Caco-2 (cell line): ENCODE measurements around the gene MIF4GD. TPM values are rescaled to one million over a fixed set of nuclear protein-coding genes. Genes with fewer than 3 reads are reported as not detected.

Experiments used
- BruUV-seq: library from RNA; stranded (reverse); fragments of 400-500 nt; replicated peaks from 2 replicates; lab custom pipeline; 2021; lab: Mats Ljungman, UMichigan
- CTCF ChIA-PET: fragments of 300-600 bp; sonication (Branson Sonifier 250); formaldehyde crosslinking; loops from one replicate; lab custom pipeline; 2022; ENCODE audit warnings: antibody characterized with exemption; lab: Charles Lee
- POLR2A ChIA-PET: fragments of 300-600 bp; sonication (Branson Sonifier 250); formaldehyde crosslinking; loops from one replicate; lab custom pipeline; 2022; ENCODE audit warnings: antibody characterized with exemption; lab: Charles Lee
- DNase-seq, 2 experiments: peaks; one replicate each; pipeline versions ENCODE4 v3.0.0 to v3.0.0-alpha.2; 2020 to 2022
- H3K27me3 ChIP-seq: replicated peaks from 2 replicates; pipeline ENCODE4 v1.6.0; 2011; ENCODE audit warnings: low read length; ENCODE audit not compliant: control insufficient read depth, insufficient read depth
- H3K36me3 ChIP-seq: 2 replicates; pipeline ENCODE4 v1.5.1; 2011; ENCODE audit warnings: low read length; ENCODE audit not compliant: control insufficient read depth, insufficient read depth
- H3K4me1 ChIP-seq: fragments of 250-450 bp; sonication (Bioruptor Pico); 2 replicates; pipeline ENCODE4 v1.5.1; 2020; ENCODE audit warnings: mild to moderate bottlenecking
- H3K4me3 ChIP-seq: 2 replicates; pipeline ENCODE4 v1.5.1; 2011; ENCODE audit warnings: low read depth, mild to moderate bottlenecking, control low read depth, low read length
- H3K9me3 ChIP-seq: fragments of 250-450 bp; sonication (Bioruptor Pico); 2 replicates; pipeline ENCODE4 v1.5.1; 2020; ENCODE audit warnings: mild to moderate bottlenecking, moderate library complexity
- H3K27ac Mint-ChIP-seq: one replicate; pipeline ENCODE4 v1.8.0; 2022; ENCODE audit warnings: mixed read lengths; ENCODE audit not compliant: unreplicated experiment
- H3K27me3 Mint-ChIP-seq: one replicate; pipeline ENCODE4 v1.8.0; 2022; ENCODE audit warnings: mixed read lengths; ENCODE audit not compliant: insufficient read depth, unreplicated experiment
- H3K36me3 Mint-ChIP-seq: one replicate; pipeline ENCODE4 v1.8.0; 2022; ENCODE audit warnings: mild to moderate bottlenecking, mixed read lengths; ENCODE audit not compliant: insufficient read depth, unreplicated experiment
- H3K4me1 Mint-ChIP-seq: one replicate; pipeline ENCODE4 v1.8.0; 2022; ENCODE audit warnings: low read depth, mixed read lengths; ENCODE audit not compliant: unreplicated experiment
- H3K4me3 Mint-ChIP-seq: one replicate; pipeline ENCODE4 v1.8.0; 2022; ENCODE audit warnings: mild to moderate bottlenecking, moderate library complexity, mixed read lengths; ENCODE audit not compliant: unreplicated experiment
- H3K9me3 Mint-ChIP-seq: one replicate; pipeline ENCODE4 v1.8.0; 2022; ENCODE audit warnings: mixed read lengths; ENCODE audit not compliant: unreplicated experiment
- intact Hi-C: fragments of 100-400 bp; cut with micrococcal nuclease; formaldehyde crosslinking; loops from one replicate; pipeline ENCODE4 v1.10.0; 2022; ENCODE audit not compliant: unreplicated experiment
- total RNA-seq: library from RNA; stranded (reverse); gene quantifications from 2 replicates; pipeline ENCODE4 v1.2.3, GENCODE V29; 2022
- TF ChIP-seq, protein P1 (sequence below), 2 experiments: fragments of 200-600 bp in 1 of 2; IDR thresholded peaks; 1 replicate in 1 of 2; 2 replicates in 1 of 2; pipeline versions ENCODE4 v1.5.1 to v1.8.0; 2011 to 2022; ENCODE audit warnings: antibody characterized with exemption in 1 of 2, control low read depth in 1 of 2, inconsistent platforms in 1 of 2, low read depth in 1 of 2, low read length in 1 of 2, mild to moderate bottlenecking in 1 of 2, moderate library complexity in 1 of 2; ENCODE audit not compliant: insufficient read depth in 1 of 2, severe bottlenecking in 1 of 2, unreplicated experiment in 1 of 2

MIF4GD gene
- total RNA-seq, 1 experiment from 2014 or later, result 27.3 TPM

- DNase-seq, result no peak
- no peaks in the 10 kb centered on the region for H3K27me3 ChIP-seq
- peaks cover 19% of the 10 kb centered on the region for H3K4me1 Mint-ChIP-seq
- no peaks in the 10 kb centered on the region for H3K9me3 ChIP-seq
- H3K4me3 Mint-ChIP-seq, result no peak overlapping the region
- TF ChIP-seq, protein P1, sequence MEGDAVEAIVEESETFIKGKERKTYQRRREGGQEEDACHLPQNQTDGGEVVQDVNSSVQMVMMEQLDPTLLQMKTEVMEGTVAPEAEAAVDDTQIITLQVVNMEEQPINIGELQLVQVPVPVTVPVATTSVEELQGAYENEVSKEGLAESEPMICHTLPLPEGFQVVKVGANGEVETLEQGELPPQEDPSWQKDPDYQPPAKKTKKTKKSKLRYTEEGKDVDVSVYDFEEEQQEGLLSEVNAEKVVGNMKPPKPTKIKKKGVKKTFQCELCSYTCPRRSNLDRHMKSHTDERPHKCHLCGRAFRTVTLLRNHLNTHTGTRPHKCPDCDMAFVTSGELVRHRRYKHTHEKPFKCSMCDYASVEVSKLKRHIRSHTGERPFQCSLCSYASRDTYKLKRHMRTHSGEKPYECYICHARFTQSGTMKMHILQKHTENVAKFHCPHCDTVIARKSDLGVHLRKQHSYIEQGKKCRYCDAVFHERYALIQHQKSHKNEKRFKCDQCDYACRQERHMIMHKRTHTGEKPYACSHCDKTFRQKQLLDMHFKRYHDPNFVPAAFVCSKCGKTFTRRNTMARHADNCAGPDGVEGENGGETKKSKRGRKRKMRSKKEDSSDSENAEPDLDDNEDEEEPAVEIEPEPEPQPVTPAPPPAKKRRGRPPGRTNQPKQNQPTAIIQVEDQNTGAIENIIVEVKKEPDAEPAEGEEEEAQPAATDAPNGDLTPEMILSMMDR (IDR thresholded peaks at IDR 0.05; ENCODE audit: insufficient read depth in 1 of 2, low read depth in 1 of 2, low read length in 1 of 2, severe bottlenecking in 1 of 2, unreplicated experiment in 1 of 2), result no peak
- POLR2A ChIA-PET, result no interaction called here
- peaks cover 77% of the 10 kb centered on the region for H3K36me3 Mint-ChIP-seq
- CTCF ChIA-PET, result interaction anchor here (0.8 kb wide), 1 partner anchor 30 kb away, joined by 3 read pairs; the partner anchor contains the start of gene MIF4GD
- no TSS peak for BruUV-seq
- no peaks in the 10 kb centered on the region for H3K9me3 Mint-ChIP-seq
- peaks cover 16% of the 10 kb centered on the region for H3K4me1 ChIP-seq
- peaks cover 10% of the 10 kb centered on the region for H3K36me3 ChIP-seq
- no peak overlapping the region for H3K27ac Mint-ChIP-seq
- no peaks in the 10 kb centered on the region for H3K27me3 Mint-ChIP-seq
- H3K4me3 ChIP-seq, result no peak overlapping the region
- intact Hi-C loops, result no loop called here
Measured at GRCh38 chr17:75241502-75241901, 29.5 kb downstream of the MIF4GD start.

DNA sequence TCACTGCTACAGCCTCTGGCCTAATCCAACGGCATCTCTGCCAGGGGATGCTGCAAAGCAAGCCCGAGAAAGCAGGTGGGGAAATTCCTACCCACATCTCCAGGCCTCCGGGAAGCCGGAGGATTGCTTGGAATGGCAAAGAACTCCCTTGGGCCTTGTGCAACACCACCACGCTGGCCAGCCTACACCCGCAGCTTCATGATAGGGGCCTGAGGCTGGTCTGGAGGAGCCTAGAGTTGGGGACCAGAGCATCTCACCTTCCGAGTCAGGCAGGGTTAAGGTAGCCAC is 29.9 kb downstream of the MIF4GD start:
- intact Hi-C loops, result no loop called here
- peaks cover 81% of the 10 kb centered on the region for H3K36me3 Mint-ChIP-seq

DNA sequence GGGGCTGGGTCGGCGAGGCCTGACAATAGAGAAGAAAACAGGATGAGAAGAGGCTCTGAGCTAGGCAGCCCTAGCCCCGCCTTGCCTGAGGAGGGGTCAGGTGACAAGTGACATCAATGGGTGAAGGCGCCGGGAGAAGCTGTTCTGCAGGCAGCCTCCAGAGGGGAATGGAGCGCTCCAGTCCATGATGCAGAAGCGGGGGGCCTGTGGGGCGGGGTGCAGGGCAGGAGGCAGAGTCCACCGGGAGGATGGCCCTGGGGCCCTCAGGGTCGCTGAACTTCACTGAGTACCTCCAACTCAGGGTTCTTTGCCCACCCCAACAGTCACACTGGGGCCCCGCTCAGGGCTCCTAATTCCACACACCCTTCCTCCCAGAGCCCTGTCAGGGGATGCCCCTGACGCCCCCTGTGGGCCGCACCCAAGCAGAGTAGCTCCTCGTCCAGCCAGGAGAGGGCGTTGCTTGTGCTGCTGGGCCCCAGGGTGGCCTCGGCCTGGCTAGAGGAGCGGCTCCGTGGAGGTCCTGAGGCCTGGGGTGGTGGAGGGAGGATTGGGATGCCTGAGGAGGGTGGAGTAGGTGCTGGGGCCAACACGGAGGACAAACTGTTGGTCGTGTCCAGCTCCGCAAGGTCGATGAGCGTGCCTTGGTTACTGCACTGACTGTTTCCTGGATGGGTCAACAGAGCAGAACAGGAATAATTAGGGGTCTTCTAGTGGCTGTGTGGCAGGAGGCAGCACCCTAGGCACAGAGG is 30.5 kb downstream of the MIF4GD start:
- Mint-ChIP-seq H3K36me3 (peaks cover 86% of the 10 kb centered on the region), H3K4me1 (peaks cover 19% of the 10 kb centered on the region), H3K27ac (peak overlapping the region; percentile 51), H3K4me3 (no peak overlapping the region), H3K9me3 (no peaks in the 10 kb centered on the region), H3K27me3 (no peaks in the 10 kb centered on the region)
- ChIA-PET CTCF (interaction anchor here (0.5 to 2.7 kb wide), 10 partner anchors 11 to 131 kb away, joined by 3 to 33 read pairs (median 6); partner anchors contain the start of genes ARMC7, GGA3, MIF4GD and MRPS7), POLR2A (interaction anchor here (0.5 to 0.6 kb wide), 3 partner anchors 23 to 165 kb away, joined by 3 to 7 read pairs (median 3); partner anchors contain the start of gene GRB2)
- Histone ChIP-seq H3K36me3 (peaks cover 8% of the 10 kb centered on the region; the same call in 1 of the 2 replicates), H3K27me3 (no peaks in the 10 kb centered on the region), H3K4me1 (peaks cover 16% of the 10 kb centered on the region), H3K4me3 (no peak overlapping the region), H3K9me3 (no peaks in the 10 kb centered on the region)
- TF ChIP-seq, protein P1 (IDR thresholded peaks at IDR 0.05; ENCODE audit: insufficient read depth in 1 of 2, low read depth in 1 of 2, low read length in 1 of 2, severe bottlenecking in 1 of 2, unreplicated experiment in 1 of 2), result peak; percentile 64 to 82
- intact Hi-C loops, result loop anchor here (1.0 kb wide), 1 partner anchor 172 kb away; no protein-coding TSS in a partner anchor
- DNase-seq, result peak; percentile 69 to 73
- no TSS peak for BruUV-seq

More for the DNA sequence above, 29.9 kb downstream of the MIF4GD start:
- no peaks in the 10 kb centered on the region for H3K27me3 Mint-ChIP-seq
- Histone ChIP-seq H3K36me3 (peaks cover 9% of the 10 kb centered on the region), H3K4me3 (no peak overlapping the region), H3K9me3 (no peaks in the 10 kb centered on the region), H3K27me3 (no peaks in the 10 kb centered on the region), H3K4me1 (peaks cover 16% of the 10 kb centered on the region)
- no peak overlapping the region for H3K4me3 Mint-ChIP-seq
- POLR2A ChIA-PET, result interaction anchor here (0.5 kb wide), 1 partner anchor 165 kb away, joined by 3 read pairs; the partner anchor contains the start of gene GRB2
- H3K9me3 Mint-ChIP-seq, result no peaks in the 10 kb centered on the region
- no peak for DNase-seq
- BruUV-seq, result TSS peak; percentile 6
- H3K4me1 Mint-ChIP-seq, result peaks cover 19% of the 10 kb centered on the region
- CTCF ChIA-PET, result interaction anchor here (1.3 to 2.7 kb wide), 5 partner anchors 11 to 127 kb away, joined by 4 to 33 read pairs (median 7); partner anchors contain the start of genes MIF4GD and NUP85
- TF ChIP-seq, protein P1 (IDR thresholded peaks at IDR 0.05; ENCODE audit: insufficient read depth in 1 of 2, low read depth in 1 of 2, low read length in 1 of 2, severe bottlenecking in 1 of 2, unreplicated experiment in 1 of 2), result no peak
- peak overlapping the region; percentile 51 for H3K27ac Mint-ChIP-seq
